DMS153 treated with DMSO at 0.1 percent for 48 hours (cell line): Measurements from ENCODE around the gene MEP1B.
"Not testable (repeated sequence)": the region's sequence is repeated elsewhere in the genome, so short reads cannot be mapped to it uniquely, and the experiment has no call there.

Experiments
- DNase-seq: peaks from one replicate; lab custom pipeline; 2025; ENCODE audit not compliant: unreplicated experiment; lab: John Stamatoyannopoulos, UW

MEP1B gene

DNA sequence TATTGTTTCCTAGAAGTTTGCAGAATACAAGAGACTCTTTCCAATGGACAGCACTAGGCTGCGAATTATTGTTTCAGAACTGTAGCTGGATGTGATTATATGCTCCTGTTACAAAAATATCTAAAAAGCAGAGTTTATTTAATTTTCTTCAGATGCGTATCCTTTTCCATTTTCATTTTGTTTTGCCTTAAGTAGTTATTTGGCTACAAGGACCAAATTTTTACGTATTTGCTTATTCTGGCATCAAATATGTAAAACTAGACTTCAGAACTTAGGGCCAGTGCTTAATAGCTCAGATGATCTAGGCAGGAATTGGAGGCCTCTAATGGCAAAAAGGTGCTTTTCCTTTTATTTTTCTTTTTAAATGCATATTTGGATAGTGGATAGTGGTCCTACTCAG lies 18.7 kb downstream of the MEP1B start:
- DNase-seq, result no peak

DNA sequence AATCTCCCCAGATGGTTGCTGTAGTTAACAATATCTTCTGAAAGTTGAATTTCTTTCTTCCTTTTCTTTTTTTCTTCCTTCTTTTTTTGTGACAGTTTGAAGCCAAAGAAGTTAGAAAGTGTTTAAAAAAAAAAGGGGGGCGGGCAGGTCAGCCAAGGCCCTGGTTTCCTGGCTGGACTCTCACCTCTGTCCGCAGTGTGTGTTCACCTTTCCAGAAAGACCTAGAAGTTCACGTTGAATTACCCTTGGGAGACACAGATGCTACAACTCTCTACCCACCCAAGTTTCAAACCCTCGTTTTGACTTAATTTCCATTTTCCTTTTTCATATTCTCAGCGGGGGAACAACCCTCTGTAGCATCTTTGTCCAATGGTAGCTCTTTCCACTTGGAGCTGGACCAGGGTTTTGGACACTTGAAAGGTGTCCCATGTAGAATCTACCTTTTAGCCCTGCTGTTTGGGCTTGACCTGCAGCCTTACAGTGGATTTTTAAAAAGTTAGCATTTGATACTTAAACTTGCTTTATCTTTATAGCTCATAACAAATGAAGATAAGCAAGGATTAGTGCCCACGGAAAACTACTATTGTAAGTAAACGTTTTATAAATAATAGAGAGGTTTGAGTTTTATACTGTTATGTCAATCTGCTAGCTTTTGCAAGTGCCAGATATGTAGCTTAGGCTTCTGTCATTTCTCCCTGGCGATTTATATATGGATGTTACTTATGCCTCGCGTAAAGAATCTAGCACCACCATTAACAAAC lies 20.0 kb downstream of the MEP1B start:
- no peak for DNase-seq

DNA sequence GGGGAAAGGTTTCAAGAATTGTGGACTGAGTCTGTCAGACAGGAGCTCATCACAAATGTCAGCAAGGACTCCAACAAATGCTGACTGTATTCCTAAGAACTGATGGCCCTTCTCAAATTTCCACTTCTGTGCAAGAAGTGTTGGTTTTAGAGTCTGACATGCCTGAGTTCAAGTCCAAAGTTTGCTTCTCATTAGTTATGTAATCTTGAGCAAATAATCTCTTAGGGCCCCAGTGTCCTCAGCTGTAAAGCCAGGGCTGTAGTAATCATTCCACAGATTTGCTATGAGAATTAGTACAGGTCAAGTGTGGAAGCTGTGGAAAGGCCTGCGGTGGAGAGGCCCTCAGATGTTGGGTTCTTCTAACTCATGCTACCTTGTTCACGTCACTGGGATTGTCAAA lies 23.9 kb downstream of the MEP1B start:
- DNase-seq, result no peak

DNA sequence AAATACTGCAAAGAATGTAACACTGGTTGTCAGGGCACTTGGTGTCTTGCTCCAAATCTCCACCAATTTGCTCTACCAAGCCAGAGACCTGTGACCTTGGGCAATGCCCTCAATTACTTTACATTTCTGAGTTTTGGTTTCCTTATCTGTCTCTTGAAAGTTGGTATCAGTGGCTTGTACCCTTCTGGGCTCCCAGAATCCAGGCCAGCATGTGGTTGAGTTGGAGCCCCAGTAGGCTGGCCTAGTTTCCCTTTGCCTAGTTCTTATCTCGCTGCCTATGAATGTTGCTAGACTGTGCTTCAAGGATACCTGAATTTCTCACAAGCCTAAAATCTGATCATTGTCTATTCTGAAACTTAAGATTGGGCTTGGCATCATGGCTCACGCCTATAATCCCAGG lies 26.6 kb downstream of the MEP1B start:
- DNase-seq, result no peak

DNA sequence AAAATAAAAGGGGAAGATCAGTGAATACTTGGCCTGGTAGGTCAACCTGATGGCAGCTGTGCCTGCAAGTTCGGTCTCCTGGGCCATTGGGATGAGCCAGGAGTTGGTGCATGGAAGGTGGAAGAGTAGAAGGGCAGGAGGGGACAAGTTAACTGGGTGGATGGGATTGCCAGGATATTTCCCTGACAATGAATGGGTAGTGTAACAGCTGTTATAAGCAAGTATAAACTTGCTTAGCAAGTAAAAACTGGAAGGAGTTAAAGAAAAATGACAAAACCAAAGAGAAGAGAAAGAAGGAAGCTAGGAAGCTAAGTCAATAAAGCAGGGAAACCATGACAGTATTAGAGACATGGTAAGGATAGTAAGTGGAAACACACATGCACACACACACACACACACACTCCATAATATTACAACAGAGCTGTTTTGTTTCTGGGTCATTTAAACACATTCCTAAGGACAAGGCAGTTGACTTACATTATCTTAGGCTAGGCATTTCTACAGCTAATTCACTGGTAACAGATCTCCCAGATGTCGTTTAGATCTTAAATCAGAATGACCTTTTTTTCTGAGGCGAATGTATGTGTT lies 29.7 kb downstream of the MEP1B start:
- DNase-seq, result no peak

DNA sequence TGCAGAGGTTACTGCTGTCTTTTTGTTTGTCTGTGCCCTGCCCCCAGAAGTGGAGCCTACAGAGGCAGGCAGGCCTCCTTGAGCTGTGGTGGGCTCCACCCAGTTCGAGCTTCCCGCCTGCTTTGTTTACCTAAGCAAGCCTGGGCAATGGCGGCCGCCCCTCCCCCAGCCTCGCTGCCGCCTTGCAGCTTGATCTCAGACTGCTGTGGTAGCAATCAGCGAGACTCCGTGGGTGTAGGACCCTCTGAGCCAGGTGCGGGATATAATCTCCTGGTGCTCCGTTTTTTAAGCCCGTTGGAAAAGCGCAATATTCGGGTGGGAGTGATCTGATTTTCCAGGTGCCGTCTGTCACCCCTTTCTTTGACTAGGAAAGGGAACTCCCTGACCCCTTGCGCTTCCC lies 43.5 kb downstream of the MEP1B start:
- not testable (repeated sequence) for DNase-seq

DNA sequence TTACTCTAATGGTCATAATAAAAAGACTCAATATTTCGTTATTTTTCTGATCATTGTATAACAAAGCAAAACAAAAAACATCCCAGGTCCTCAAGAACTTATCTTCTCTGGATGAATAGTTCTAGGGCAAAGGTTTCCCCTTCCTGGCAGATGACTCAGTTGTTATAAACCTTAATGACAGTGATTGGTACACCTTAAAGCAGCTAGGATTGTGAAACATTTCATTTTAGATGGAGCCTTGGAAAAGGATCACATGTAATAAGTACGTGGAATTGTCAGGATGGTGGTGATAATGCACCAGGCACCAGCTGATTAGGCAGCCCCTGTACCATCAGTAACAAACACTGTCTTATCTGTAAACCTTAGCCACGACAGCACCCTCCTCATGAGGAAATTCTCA lies 47.2 kb downstream of the MEP1B start:
- DNase-seq, result no peak

DNA sequence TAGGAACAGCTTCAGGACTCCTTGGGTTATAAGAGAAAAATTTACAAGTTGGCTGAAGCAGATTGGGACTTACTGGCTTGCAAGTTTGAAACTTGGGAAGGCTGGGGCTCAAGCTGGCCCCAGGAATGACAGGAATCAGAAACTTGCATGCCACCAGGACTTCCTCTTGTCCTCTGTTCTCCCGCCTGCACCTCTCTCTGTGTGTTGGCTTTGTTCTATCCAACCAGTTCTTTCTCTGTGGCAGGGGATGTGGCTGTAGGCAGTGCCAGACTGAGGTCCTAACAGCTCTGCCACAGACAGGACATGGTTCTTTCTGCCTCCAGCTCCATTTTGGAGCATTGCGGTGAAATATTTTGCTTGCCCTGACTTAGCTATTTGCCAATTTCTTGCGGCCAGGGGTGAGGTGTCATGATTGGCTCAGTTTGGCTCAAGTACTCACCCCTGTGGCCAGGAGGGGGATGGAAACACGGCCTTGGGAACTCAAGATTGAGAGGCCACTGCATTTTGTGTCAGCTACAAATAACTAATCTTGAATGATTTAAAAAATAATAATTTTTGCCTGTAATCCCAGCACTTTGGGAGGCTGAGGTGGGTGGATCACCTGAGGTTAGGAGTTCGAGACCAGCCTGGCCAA lies 48.9 kb downstream of the MEP1B start:
- no peak for DNase-seq

DNA sequence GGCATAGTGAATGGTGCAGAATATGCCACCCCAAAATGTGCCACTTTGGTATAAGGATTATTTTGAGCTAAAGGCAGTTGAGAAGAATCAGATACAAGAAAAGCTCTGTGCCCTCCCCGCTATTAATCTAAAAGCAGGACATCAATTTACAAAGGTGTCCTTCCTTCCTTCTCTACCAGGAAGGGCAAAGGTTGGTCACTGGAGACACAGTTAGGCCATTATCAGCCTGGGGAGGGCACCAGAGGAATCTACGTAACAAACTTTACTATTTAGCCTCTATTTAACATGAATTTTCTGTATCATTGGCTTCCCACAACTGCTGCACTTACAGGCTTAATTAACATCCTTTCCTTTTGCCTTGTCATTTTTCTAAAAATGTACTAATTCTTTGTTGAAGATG lies 52.6 kb downstream of the MEP1B start:
- DNase-seq, result no peak

DNA sequence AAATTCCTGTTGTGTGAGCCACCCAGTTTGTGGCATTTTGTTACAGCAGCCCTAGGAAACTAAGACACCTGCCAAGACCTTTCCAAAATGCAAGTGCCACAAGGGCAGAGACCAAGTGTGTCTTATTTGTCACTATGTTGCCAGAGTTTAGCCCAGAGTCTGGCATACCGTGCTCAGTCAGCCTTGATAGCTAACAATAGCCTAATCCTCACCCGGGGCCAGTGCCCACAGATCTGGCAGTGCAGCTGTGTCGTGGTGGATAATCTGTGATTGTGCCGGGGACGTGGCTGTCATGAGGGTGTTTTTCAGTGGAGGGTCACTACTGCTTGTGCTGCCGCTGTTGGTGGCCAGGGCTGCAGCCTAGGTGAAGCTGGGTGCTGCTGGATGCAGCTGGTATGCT lies 53.5 kb downstream of the MEP1B start:
- no peak for DNase-seq

DNA sequence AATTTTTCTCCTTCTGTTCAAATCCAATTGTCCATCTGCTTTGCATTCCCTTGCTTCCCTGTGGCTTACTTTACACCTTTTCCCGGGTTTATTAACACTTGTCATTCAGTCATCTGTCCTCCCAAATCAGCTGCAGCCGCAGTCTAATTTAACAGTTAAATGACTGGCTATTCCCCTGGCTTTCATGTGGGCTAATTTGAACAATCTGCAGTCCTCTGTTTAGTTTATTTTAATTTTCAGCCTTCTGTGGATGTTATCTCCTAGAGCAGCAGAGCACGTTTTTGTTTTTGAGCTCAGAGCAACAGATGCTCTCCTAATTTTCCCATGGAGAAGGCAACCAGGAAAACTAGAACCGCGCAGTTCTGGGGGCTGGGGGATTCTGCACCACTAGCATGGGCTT lies 55.0 kb downstream of the MEP1B start:
- no peak for DNase-seq

DNA sequence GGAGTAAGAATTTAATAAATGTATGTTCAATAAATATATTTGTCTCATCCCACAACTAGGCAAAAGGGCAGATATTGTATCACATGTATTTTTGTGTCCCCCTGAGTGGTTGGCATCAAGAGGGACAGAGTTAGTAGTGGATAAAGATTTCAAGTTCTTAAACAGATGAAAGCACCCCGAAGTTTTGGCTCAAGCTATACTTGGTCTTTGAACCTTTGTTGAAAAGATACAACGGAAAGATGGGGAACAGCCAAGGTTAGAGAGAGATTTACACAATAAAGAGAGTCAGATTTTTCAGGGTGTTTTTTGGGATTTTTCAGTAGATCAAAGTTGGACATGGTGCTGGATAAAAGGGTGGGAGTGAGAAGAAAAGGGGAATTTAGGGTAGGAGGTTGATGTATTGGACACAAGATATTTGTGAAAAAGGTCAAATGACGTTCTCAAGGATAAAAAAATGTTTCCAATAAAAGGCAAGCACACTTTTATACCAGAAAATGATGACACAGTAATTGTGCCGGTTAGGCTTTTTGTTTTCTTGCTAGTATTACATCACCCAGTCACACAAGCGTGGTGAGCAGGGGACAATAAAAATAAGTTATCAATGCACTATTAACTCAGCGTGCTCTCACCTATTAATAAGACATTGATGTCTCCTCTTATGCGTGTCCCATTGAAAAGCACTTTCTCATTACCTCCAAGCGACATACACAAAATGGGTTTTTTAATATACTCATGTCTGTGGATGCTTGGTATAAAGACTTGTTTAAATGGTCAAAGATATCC lies 59.5 kb downstream of the MEP1B start:
- DNase-seq, result no peak

DNA sequence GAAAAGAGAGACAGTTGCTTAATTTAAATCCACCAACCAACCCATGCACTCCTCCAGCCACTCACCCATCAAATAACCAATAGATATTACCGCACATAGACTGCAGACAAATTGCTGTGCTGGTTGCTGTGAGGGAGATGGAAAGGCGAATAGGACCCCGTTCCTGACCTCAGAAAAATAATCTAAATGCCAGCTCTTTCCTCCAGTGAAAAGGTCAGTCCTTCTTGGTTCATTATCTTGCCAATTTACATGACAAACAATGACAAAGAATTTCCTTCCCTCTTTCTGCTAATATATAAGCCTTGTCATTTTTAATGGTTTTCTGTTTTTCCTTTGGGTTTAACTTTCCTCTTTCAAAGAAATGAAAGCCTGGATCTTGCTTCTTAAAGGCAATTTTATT lies 61.6 kb downstream of the MEP1B start:
- no peak for DNase-seq

DNA sequence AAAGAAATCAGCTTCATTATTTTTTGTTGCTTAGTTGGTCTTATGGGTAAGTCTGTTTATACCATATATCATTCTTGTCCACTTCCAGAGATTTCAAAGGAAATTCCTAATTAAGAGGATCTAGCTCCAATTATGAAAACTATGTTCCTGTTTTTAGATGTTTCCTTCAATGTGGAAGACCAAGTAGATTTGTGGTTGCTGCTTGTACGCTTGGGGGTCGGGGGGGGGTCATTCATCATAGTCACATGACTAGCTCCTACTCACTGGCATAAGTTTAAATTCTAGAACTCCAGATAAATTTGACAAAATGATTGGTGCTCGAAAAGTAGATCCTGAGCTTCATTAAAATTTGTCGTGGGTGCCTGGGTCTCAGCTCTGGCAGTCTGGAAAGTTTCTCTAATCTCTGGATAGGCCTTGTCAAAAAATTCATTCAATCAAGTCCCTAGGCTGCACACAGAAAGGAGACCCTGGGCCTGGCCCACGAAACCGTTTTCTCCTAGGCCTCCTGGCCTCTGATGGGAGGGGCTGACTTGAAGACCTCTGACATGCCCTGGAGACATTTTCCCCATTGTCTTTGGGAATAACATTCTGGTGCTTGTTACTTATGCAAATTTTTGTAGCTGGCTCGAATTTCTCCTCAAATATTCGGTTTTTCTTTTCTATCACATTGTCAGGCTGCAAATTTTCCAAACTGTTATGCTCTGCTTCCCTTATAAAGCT lies 62.5 kb downstream of the MEP1B start:
- no peak for DNase-seq

DNA sequence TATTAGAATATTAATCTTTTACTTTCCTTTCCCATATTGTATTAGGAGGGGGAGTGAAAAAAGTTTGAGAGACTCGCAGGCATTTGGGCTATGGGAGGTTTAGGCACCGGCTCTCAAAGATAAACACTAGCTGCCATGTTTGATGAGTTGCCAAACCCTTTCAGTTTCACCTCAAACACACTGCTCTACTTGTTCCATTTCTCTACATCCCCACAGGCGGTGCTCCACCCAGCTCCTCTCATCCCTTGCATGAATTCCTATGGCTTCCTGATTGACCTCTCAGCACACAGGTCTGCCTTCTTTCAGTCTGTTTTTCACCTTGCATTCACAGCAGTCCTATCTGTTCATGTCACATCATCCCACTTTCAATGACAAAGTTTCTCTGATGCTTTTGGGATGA lies 65.7 kb downstream of the MEP1B start:
- no peak for DNase-seq

DNA sequence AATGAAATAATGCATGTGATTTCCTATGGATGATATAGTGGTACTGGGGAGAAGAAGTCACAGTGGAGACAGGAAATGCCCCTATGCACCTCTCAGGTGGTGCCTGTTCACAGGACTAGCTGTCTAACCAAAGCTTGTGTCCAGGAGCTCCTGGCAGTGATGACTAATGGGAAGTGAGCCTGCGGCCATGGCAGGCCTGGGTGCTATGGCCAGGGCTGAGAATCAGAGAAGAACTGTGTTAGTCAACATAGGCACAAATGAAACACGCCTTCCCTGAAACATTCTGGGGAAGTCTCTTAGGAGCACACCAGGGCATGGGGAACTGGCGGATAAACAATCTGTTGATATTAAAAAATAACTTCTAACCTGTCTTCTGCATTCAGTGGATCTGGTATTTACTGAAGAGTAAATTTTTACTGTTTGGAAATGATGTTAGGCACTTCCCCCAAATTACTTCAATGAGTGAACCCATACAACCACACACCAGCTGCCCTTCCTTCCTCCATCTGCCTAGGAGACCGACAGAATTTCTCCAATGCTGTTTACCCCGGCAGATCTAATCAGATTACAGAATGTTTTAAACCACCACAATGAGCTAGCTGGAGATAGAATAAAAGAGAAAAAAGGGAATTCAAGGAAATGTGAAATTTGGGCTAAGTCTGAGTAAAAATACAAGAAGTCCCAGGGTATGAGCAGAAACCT lies 67.4 kb downstream of the MEP1B start:
- DNase-seq, result no peak

DNA sequence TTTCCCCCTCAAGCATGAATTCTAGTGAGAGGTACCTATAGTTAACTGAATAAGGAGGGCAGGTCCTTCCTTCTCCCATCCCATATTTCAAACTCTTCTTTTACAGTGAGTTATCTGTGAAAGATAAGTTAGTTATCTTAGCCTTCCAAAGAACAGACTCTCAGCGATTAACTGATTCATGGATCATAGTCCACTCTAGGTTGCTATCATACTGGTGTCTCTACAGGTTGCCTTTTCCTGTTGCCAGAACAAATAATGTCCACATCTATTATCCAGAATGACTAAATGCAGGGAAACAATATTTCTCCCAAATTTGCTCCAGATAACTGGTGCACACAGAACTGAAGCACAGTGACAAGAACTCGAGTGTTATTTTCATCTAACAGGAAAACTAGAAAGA lies 68.3 kb downstream of the MEP1B start:
- no peak for DNase-seq

DNA sequence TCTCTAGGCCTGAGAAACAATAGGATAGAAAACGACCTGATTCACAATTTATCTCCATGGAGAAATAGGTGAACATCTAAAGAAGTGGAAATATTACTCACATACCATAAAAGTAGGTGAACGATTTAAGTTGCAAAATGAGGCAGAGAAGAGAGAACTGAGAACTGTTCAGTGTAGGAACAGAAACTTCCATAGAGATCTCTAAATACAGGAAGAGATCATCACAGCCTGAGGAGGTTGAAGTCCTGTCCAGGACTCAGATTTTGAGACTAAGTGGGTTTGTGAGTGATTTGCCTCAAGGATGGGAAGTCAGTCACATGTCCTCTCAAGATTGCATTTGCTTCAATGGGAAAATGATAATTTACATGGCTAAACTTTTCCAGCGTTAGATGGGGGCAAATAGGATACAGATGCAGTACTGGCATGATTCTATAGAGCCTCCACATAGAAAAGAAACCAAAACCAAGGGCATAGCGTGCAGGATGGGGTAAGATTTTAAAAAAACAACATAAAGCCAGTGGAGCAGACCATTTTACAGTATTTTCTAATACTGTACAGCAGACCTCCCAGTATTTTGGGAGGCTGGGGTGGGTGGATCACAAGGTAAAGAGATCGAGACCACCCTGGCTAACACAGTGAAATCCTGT lies 68.8 kb downstream of the MEP1B start:
- no peak for DNase-seq

DNA sequence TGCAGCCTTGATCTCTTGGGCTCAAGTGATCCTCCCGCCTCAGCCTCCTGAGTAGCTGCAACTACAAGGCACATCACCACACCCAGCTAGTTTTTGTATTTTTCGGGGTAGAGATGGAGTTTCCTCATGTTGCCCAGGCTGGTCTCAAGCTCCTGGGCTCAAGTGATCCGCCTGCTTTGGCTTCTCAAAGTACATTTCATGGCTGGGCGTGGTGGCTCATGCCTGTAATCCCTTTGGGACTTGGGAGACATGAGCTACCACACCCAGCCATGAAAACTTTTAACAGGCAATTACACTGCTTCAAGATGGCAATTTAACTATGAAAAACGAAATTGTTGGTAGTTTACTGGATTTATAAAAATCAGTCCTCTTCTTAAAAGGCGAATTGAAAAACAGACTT lies 69.7 kb downstream of the MEP1B start:
- no peak for DNase-seq

DNA sequence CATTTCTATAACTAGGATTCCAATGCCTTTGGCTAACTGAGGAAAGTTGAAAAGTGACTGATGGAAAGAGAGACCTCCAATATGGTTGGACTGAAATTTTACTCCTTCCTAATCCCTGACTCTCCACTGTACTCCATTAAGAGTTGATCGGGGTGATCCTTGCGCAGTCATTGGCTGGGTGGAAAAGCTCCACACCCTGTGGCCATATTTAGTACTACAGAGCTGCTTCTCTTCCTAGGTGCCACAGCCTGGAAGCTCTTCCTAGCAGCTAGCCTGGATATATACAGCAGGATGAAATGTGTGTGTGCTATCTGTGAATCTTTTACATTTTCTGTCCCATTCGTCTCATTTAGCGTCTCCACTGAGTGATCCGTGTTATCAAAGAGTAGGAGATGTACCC lies 71.2 kb downstream of the MEP1B start:
- no peak for DNase-seq
